Ascending aorta (tissue), 2 donors: ENCODE data around the gene NRBF2. TPM values are rescaled to one million over a fixed set of nuclear protein-coding genes. Genes with fewer than 3 reads are reported as not detected.

Experiments
- DNase-seq, 2 donors: peaks; one replicate each; pipeline ENCODE4 v3.0.0-alpha.2; 2019; ENCODE audit warnings: low spot score in 2 of 2
- H3K27ac ChIP-seq, 2 donors: fragments of 200-600 bp; sonication (generic); one replicate each; pipeline ENCODE4 v1.5.1; 2016 to 2017; ENCODE audit warnings: mild to moderate bottlenecking in 1 of 2
- H3K27me3 ChIP-seq: fragments of 200-600 bp; sonication (generic); one replicate; pipeline ENCODE4 v1.5.1; 2017
- H3K36me3 ChIP-seq, 2 donors: fragments of 200-600 bp; sonication (generic); one replicate each; pipeline ENCODE4 v1.5.1; 2016
- H3K4me1 ChIP-seq, 2 donors: fragments of 200-600 bp; sonication (generic); one replicate each; pipeline ENCODE4 v1.5.1; 2016 to 2017; ENCODE audit warnings: mild to moderate bottlenecking in 1 of 2
- H3K4me3 ChIP-seq, 2 donors: fragments of 200-600 bp; sonication (generic); one replicate each; pipeline ENCODE4 v1.5.1; 2016 to 2017; ENCODE audit warnings: mild to moderate bottlenecking in 1 of 2
- H3K9me3 ChIP-seq, 2 donors: fragments of 200-600 bp; sonication (generic); one replicate each; pipeline ENCODE4 v1.5.1; 2016
- CTCF ChIP-seq, 3 experiments: fragments of 200-600 bp in 2 of 3; fragments of 450-650 bp in 1 of 3; sonication (generic) in 2 of 3; IDR thresholded peaks; one replicate each; pipeline ENCODE4 v1.5.1; 2016 to 2019; ENCODE audit warnings: antibody characterized with exemption in 3 of 3, mild to moderate bottlenecking in 1 of 3, moderate library complexity in 1 of 3
- intact Hi-C: fragments of 100-400 bp; cut with DNase I; formaldehyde crosslinking; loops from one replicate; pipeline ENCODE4 v1.15.1; 2023
- total RNA-seq: library from RNA; depleted of rRNA; stranded (reverse); fragments of >200 nt; gene quantifications from one replicate; pipeline ENCODE4 v1.1.0, GENCODE V29; 2016

Gene NRBF2
- total RNA-seq, 1 donor from 2014 or later = 4.2 TPM

GRCh38 chr10:63175534-63175933 is 42.4 kb downstream of the NRBF2 start:
- intact Hi-C loops = no loop called here
- H3K36me3 ChIP-seq = peaks cover 32 to 48% of the 10 kb centered on the region in 2 donors
- no peaks in the 10 kb centered on the region for H3K9me3 ChIP-seq
- no peak overlapping the region for H3K4me3 ChIP-seq
- TF ChIP-seq CTCF (IDR thresholded peaks at IDR 0.05) = no peak
- no peaks in the 10 kb centered on the region for H3K4me1 ChIP-seq
- H3K27ac ChIP-seq = no peak overlapping the region
- no peaks in the 10 kb centered on the region for H3K27me3 ChIP-seq
- DNase-seq = no peak

- no peaks in the 10 kb centered on the region for H3K9me3 ChIP-seq
- TF ChIP-seq CTCF (IDR thresholded peaks at IDR 0.05) = no peak
- H3K4me1 ChIP-seq = peaks cover 4 to 6% of the 10 kb centered on the region in 2 donors
- H3K36me3 ChIP-seq = peaks cover 41 to 66% of the 10 kb centered on the region in 2 donors
- no peak for DNase-seq
- H3K27ac ChIP-seq = no peak overlapping the region
- H3K27me3 ChIP-seq = no peaks in the 10 kb centered on the region
- intact Hi-C loops = no loop called here
- H3K4me3 ChIP-seq = no peak overlapping the region
These were observed 59.7 kb downstream of the NRBF2 start for GRCh38 chr10:63192826-63193225.

GRCh38 chr10:63197344-63198092 is 64.4 kb downstream of the NRBF2 start:
- no peak overlapping the region for H3K27ac ChIP-seq

GRCh38 chr10:63199716-63200115 is 66.6 kb downstream of the NRBF2 start:
- TF ChIP-seq CTCF (IDR thresholded peaks at IDR 0.05) = no peak
- H3K27ac ChIP-seq = no peak overlapping the region
- H3K4me3 ChIP-seq = no peak overlapping the region
- H3K9me3 ChIP-seq = no peaks in the 10 kb centered on the region
- H3K27me3 ChIP-seq = no peaks in the 10 kb centered on the region
- H3K4me1 ChIP-seq = peaks cover 4 to 9% of the 10 kb centered on the region in 2 donors
- H3K36me3 ChIP-seq = peaks cover 0 to 21% of the 10 kb centered on the region in 2 donors
- intact Hi-C loops = no loop called here
- DNase-seq = no peak

More at GRCh38 chr10:63197344-63198092, 64.4 kb downstream of the NRBF2 start:
- H3K36me3 ChIP-seq = peaks cover 12 to 37% of the 10 kb centered on the region in 2 donors
- H3K9me3 ChIP-seq = no peaks in the 10 kb centered on the region
- no peak overlapping the region for H3K4me3 ChIP-seq
- no peak for TF ChIP-seq CTCF (IDR thresholded peaks at IDR 0.05)
- no peaks in the 10 kb centered on the region for H3K27me3 ChIP-seq
- peaks cover 4 to 6% of the 10 kb centered on the region in 2 donors for H3K4me1 ChIP-seq
- DNase-seq = no peak
- intact Hi-C loops = no loop called here

GRCh38 chr10:63200431-63200830 is 67.3 kb downstream of the NRBF2 start:
- Histone ChIP-seq H3K4me3 (no peak overlapping the region), H3K4me1 (peaks cover 4 to 9% of the 10 kb centered on the region in 2 donors), H3K27me3 (no peaks in the 10 kb centered on the region), H3K9me3 (no peaks in the 10 kb centered on the region), H3K27ac (no peak overlapping the region), H3K36me3 (peaks cover 0 to 18% of the 10 kb centered on the region in 2 donors)
- no peak for DNase-seq
- intact Hi-C loops = no loop called here
- TF ChIP-seq CTCF (IDR thresholded peaks at IDR 0.05) = no peak
